ENCODE data around the gene ANK2.

DNA sequence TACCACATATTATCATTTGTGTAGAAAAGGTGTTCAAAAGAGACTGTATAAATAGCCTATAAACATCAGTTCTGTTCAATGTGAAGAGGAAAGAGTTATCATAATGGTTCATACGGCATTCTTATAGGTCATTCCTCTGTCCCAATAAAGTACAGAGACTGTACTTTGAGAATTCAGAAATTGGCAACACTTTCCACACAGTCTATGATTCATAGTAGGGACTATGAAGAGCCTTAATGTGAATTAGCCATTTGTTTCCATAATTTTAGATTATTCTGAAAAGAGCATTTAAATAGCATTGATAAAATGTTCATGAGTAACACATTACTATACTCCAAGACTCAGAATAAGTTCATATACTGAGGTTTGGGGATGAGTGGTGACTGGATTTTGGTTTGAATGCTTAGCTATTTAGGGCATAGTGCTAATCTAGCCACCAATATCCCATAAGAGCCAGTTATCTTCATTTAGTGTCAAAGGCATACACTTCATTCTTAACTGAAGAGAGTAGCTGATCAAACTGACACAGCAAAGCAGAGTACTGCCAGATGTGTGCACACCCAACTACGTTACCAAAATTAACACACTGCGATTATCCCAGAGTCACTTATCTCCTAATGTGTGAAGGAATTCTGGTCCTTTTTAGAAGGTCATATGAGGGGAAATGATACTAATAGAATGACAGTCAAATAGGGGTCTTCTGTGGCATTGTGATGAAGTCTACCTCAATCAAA lies 10.2 kb downstream of the ANK2 start:
- no peak for TF ChIP-seq EZH2 (IDR thresholded peaks at IDR 0.05; ENCODE audit: borderline replicate concordance, low read length)
- TF ChIP-seq, protein P1, sequence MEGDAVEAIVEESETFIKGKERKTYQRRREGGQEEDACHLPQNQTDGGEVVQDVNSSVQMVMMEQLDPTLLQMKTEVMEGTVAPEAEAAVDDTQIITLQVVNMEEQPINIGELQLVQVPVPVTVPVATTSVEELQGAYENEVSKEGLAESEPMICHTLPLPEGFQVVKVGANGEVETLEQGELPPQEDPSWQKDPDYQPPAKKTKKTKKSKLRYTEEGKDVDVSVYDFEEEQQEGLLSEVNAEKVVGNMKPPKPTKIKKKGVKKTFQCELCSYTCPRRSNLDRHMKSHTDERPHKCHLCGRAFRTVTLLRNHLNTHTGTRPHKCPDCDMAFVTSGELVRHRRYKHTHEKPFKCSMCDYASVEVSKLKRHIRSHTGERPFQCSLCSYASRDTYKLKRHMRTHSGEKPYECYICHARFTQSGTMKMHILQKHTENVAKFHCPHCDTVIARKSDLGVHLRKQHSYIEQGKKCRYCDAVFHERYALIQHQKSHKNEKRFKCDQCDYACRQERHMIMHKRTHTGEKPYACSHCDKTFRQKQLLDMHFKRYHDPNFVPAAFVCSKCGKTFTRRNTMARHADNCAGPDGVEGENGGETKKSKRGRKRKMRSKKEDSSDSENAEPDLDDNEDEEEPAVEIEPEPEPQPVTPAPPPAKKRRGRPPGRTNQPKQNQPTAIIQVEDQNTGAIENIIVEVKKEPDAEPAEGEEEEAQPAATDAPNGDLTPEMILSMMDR (IDR thresholded peaks at IDR 0.05; ENCODE audit: low read length), result no peak

All from OCI-LY1 (cell line).